K562 (cell line): ENCODE measurements around the gene NAA50. TPM values are rescaled to one million over a fixed set of nuclear protein-coding genes. Genes with fewer than 3 reads are reported as not detected.

Experiments used
- BMI1 ChIP-seq: fragments of 150-350 bp; IDR thresholded peaks from 2 replicates; pipeline ENCODE4 v1.6.1; 2014; ENCODE audit warnings: low read length
- CCAR2 ChIP-seq: fragments of 200-400 bp; formaldehyde crosslinking; IDR thresholded peaks from 2 replicates; pipeline ENCODE4 v1.6.1; 2017; ENCODE audit warnings: mild to moderate bottlenecking, low read depth, low read length
- ERF ChIP-seq: fragments of 450-650 bp; formaldehyde crosslinking; IDR thresholded peaks from 2 replicates; pipeline ENCODE4 v1.4.0; 2020; ENCODE audit warnings: mild to moderate bottlenecking, mixed read lengths
- GABPB1 ChIP-seq: sonication (generic); formaldehyde crosslinking; IDR thresholded peaks from 2 replicates; pipeline ENCODE4 v1.8.0; 2022; ENCODE audit warnings: mild to moderate bottlenecking, missing genetic modification reagents
- JUNB ChIP-seq: fragments of 450-650 bp; formaldehyde crosslinking; conservative IDR thresholded peaks from 2 replicates; pipeline ENCODE4 v1.4.0; 2020; ENCODE audit warnings: mild to moderate bottlenecking
- KDM1A ChIP-seq, 2 experiments: fragments of 450-650 bp; IDR thresholded peaks; 2 replicates each; pipeline ENCODE4 v1.6.1; 2016; ENCODE audit warnings: mild to moderate bottlenecking in 2 of 2
- MEF2A ChIP-seq: IDR thresholded peaks from 2 replicates; pipeline ENCODE4 v1.6.1; 2011; ENCODE audit warnings: low read depth, mild to moderate bottlenecking, low read length, moderate library complexity; ENCODE audit not compliant: control insufficient read depth
- NCOA1 ChIP-seq: fragments of 450-650 bp; IDR thresholded peaks from 2 replicates; pipeline ENCODE4 v1.6.1; 2016; ENCODE audit warnings: low read depth
- POLR2B ChIP-seq: fragments of 450-650 bp; IDR thresholded peaks from 2 replicates; pipeline ENCODE4 v1.6.1; 2018; ENCODE audit warnings: low read depth; ENCODE audit not compliant: partially characterized antibody
- PYGO2 ChIP-seq: fragments of 450-650 bp; IDR thresholded peaks from 2 replicates; pipeline ENCODE4 v1.6.1; 2016; ENCODE audit warnings: mild to moderate bottlenecking, missing genetic modification characterization, moderate library complexity, missing compliant biosample characterization
- ZBTB8A ChIP-seq: fragments of 450-650 bp; IDR thresholded peaks from 2 replicates; pipeline ENCODE4 v1.6.1; 2018; ENCODE audit warnings: mild to moderate bottlenecking, moderate library complexity; ENCODE audit not compliant: partially characterized antibody
- ZNF124 ChIP-seq: sonication (generic); formaldehyde crosslinking; IDR thresholded peaks from 2 replicates; pipeline ENCODE4 v1.8.1; 2022; ENCODE audit warnings: missing genetic modification reagents
- ZNF224 ChIP-seq: sonication (generic); formaldehyde crosslinking; IDR thresholded peaks from 2 replicates; pipeline ENCODE4 v1.8.0; 2022; ENCODE audit warnings: mild to moderate bottlenecking, missing genetic modification reagents
- ZNF316 ChIP-seq: fragments of 450-650 bp; IDR thresholded peaks from 2 replicates; pipeline ENCODE4 v1.6.1; 2016
- ZNF589 ChIP-seq: fragments of 200-800 bp; sonication (Bioruptor generic); IDR thresholded peaks from 2 replicates; pipeline ENCODE4 v1.6.1; 2016; ENCODE audit warnings: low read depth, missing genetic modification characterization, missing compliant biosample characterization
- polyA plus RNA-seq, 8 experiments: library from polyadenylated mRNA; depleted of rRNA in 4 of 8; stranded (reverse) in 5 of 8; unstranded in 3 of 8; fragments of >200 nt; fragmentation: Nextera tagmentation in 2 of 8; fragmentation: Illumina TruSeq in 1 of 8; extraction: Ambion mirVana in 2 of 8; extraction: Trizol in 1 of 8; gene quantifications; 2 replicates each; pipeline versions ENCODE4 v1.2.1 to v1.2.3, GENCODE V29; 2011 to 2014; ENCODE audit warnings: inconsistent platforms in 1 of 8, missing spikeins in 1 of 8
- total RNA-seq, 7 experiments: library from RNA; depleted of rRNA in 6 of 7; stranded (reverse); fragments of >200 nt in 6 of 7; fragmentation: Illumina TruSeq in 2 of 7; extraction: Trizol in 2 of 7; gene quantifications; 2 replicates each; pipeline versions ENCODE4 v1.2.1 to v1.2.3, GENCODE V29; 2011 to 2021; ENCODE audit warnings: low replicate concordance in 1 of 7
- TF ChIP-seq, protein P1 (sequence below), 2 experiments: fragments of 450-650 bp; IDR thresholded peaks; 2 replicates each; pipeline ENCODE4 v1.6.1; 2016
- TF ChIP-seq, protein P2 (sequence below), 3 experiments: IDR thresholded peaks in 2 of 3; conservative IDR thresholded peaks in 1 of 3; 2 replicates each; pipeline ENCODE4 v1.5.1; 2011 to 2012; ENCODE audit warnings: low read length in 3 of 3, mild to moderate bottlenecking in 3 of 3, control low read depth in 2 of 3, improper control_type of control experiment in 1 of 3, inconsistent platforms in 1 of 3, low read depth in 1 of 3, mixed read lengths in 1 of 3, moderate library complexity in 1 of 3; ENCODE audit not compliant: insufficient read depth in 2 of 3
- TF ChIP-seq, protein P3 (sequence below): fragments of 250-450 bp; sonication (Bioruptor Pico); IDR thresholded peaks from 2 replicates; pipeline ENCODE4 v1.8.0; 2022; ENCODE audit warnings: inconsistent platforms
- TF ChIP-seq, protein P4 (sequence below): IDR thresholded peaks from 2 replicates; pipeline ENCODE4 v1.6.1; 2016; ENCODE audit warnings: missing genetic modification characterization, missing compliant biosample characterization
- TF ChIP-seq, protein P5 (sequence below): sonication (generic); formaldehyde crosslinking; IDR thresholded peaks from 2 replicates; pipeline ENCODE4 v1.8.0; 2022; ENCODE audit warnings: mild to moderate bottlenecking, missing genetic modification reagents

Gene NAA50
- total and polyA plus RNA-seq, 9 of the 15 experiments (the other 6 are each of a cell fraction or from before 2014, with no cell fraction given), result 40.0 to 301 (median 112) TPM

DNA sequence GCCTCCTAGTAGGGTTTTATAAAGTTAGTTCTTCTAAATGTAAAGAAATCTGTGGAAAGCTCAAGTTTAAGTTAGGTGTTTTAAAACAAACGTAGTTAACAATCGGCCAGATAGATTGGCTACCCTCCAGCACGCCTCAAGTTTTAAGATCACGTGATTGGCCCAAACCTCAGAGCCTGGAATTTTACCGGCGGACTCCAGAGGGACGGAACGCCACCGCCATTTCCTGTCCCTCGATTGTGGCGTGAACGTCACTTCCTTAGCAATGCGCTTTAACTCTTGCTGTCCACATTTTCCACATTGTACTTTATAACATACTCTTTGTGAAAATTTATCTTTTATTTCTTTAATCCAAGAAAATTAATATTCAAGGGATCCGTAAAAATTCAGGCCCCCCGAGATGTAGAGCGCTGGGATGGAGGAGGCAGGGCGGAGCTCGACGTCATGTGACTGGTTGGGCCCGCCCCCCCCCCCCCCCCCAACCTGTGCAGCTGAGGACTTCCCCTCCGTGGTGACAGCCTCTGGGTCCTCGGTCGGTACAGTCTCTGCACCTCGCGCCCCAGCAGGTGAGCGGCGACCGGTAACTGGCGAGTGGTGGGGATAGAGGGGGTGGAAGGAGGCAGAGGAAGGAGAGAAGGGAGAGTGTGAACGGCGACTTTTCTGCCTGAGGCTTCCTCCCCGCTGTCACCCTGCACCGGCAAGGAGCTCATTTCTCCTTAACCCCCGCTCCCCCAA is 666 bp upstream of the NAA50 start, which contains the start of gene ATP6V1A (continued):
- TF ChIP-seq, protein P1, sequence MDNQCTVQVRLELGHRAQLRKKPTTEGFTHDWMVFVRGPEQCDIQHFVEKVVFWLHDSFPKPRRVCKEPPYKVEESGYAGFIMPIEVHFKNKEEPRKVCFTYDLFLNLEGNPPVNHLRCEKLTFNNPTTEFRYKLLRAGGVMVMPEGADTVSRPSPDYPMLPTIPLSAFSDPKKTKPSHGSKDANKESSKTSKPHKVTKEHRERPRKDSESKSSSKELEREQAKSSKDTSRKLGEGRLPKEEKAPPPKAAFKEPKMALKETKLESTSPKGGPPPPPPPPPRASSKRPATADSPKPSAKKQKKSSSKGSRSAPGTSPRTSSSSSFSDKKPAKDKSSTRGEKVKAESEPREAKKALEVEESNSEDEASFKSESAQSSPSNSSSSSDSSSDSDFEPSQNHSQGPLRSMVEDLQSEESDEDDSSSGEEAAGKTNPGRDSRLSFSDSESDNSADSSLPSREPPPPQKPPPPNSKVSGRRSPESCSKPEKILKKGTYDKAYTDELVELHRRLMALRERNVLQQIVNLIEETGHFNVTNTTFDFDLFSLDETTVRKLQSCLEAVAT (IDR thresholded peaks at IDR 0.05), result no peak
- TF ChIP-seq PYGO2 (no peak), MEF2A (no peak), JUNB (CRISPR knock-in tag) (no peak), ZNF589 (CRISPR knock-in tag) (no peak), NCOA1 (peak; percentile 84), GABPB1 (CRISPR knock-in tag) (peak; percentile 79), CCAR2 (no peak), ZBTB8A (no peak), ZNF316 (no peak), KDM1A (IDR thresholded peaks at IDR 0.05) (no peak), ZNF224 (CRISPR knock-in tag) (no peak), ERF (CRISPR knock-in tag) (no peak), BMI1 (no peak), ZNF124 (CRISPR knock-in tag) (no peak), POLR2B (peak; percentile 33)
- TF ChIP-seq, protein P2, sequence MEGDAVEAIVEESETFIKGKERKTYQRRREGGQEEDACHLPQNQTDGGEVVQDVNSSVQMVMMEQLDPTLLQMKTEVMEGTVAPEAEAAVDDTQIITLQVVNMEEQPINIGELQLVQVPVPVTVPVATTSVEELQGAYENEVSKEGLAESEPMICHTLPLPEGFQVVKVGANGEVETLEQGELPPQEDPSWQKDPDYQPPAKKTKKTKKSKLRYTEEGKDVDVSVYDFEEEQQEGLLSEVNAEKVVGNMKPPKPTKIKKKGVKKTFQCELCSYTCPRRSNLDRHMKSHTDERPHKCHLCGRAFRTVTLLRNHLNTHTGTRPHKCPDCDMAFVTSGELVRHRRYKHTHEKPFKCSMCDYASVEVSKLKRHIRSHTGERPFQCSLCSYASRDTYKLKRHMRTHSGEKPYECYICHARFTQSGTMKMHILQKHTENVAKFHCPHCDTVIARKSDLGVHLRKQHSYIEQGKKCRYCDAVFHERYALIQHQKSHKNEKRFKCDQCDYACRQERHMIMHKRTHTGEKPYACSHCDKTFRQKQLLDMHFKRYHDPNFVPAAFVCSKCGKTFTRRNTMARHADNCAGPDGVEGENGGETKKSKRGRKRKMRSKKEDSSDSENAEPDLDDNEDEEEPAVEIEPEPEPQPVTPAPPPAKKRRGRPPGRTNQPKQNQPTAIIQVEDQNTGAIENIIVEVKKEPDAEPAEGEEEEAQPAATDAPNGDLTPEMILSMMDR (IDR thresholded peaks at IDR 0.05 in 2 of 3, conservative IDR thresholded peaks at IDR 0.05 in 1 of 3; ENCODE audit: insufficient read depth in 2 of 3, low read depth in 1 of 3, low read length in 3 of 3), result no peak
- TF ChIP-seq, protein P3, sequence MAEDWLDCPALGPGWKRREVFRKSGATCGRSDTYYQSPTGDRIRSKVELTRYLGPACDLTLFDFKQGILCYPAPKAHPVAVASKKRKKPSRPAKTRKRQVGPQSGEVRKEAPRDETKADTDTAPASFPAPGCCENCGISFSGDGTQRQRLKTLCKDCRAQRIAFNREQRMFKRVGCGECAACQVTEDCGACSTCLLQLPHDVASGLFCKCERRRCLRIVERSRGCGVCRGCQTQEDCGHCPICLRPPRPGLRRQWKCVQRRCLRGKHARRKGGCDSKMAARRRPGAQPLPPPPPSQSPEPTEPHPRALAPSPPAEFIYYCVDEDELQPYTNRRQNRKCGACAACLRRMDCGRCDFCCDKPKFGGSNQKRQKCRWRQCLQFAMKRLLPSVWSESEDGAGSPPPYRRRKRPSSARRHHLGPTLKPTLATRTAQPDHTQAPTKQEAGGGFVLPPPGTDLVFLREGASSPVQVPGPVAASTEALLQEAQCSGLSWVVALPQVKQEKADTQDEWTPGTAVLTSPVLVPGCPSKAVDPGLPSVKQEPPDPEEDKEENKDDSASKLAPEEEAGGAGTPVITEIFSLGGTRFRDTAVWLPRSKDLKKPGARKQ (CRISPR knock-in tag), result no peak
- TF ChIP-seq, protein P4, sequence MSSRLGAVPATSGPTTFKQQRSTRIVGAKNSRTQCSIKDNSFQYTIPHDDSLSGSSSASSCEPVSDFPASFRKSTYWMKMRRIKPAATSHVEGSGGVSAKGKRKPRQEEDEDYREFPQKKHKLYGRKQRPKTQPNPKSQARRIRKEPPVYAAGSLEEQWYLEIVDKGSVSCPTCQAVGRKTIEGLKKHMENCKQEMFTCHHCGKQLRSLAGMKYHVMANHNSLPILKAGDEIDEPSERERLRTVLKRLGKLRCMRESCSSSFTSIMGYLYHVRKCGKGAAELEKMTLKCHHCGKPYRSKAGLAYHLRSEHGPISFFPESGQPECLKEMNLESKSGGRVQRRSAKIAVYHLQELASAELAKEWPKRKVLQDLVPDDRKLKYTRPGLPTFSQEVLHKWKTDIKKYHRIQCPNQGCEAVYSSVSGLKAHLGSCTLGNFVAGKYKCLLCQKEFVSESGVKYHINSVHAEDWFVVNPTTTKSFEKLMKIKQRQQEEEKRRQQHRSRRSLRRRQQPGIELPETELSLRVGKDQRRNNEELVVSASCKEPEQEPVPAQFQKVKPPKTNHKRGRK (tag), result no peak
- TF ChIP-seq, protein P5, sequence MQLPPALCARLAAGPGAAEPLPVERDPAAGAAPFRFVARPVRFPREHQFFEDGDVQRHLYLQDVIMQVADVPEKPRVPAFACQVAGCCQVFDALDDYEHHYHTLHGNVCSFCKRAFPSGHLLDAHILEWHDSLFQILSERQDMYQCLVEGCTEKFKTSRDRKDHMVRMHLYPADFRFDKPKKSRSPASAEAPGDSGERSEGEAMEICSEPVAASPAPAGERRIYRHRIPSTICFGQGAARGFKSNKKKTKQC (CRISPR knock-in tag), result no peak
